Upper lobe of left lung (tissue), 4 donors: ENCODE results near the gene IL36G.

Source experiments
- CTCF ChIP-seq, 6 experiments: fragments of 450-650 bp in 4 of 6; fragments of 200-600 bp in 2 of 6; sonication (generic) in 2 of 6; IDR thresholded peaks; one replicate each; pipeline ENCODE4 v1.5.1; 2016 to 2019; ENCODE audit warnings: antibody characterized with exemption in 6 of 6
- EP300 ChIP-seq, 4 donors: sonication (generic); formaldehyde crosslinking; IDR thresholded peaks; one replicate each; pipeline ENCODE4 v1.5.1; 2017; ENCODE audit warnings: antibody characterized with exemption in 4 of 4, control low read depth in 2 of 4
- POLR2A ChIP-seq, 4 donors: fragments of 450-650 bp; IDR thresholded peaks; one replicate each; pipeline ENCODE4 v1.5.1; 2016 to 2017; ENCODE audit warnings: antibody characterized with exemption in 4 of 4, mild to moderate bottlenecking in 2 of 4
- POLR2AphosphoS5 ChIP-seq, 2 donors: sonication (generic); formaldehyde crosslinking; IDR thresholded peaks; one replicate each; pipeline ENCODE4 v1.5.1; 2017; ENCODE audit warnings: antibody characterized with exemption in 2 of 2

GRCh38 chr2:113015042-113015441 is 37.2 kb downstream of the IL36G start:
- TF ChIP-seq CTCF (IDR thresholded peaks at IDR 0.05) (no peak), POLR2A (IDR thresholded peaks at IDR 0.05) (no peak), POLR2AphosphoS5 (IDR thresholded peaks at IDR 0.05) (no peak), EP300 (IDR thresholded peaks at IDR 0.05) (no peak)
